B cell (primary cell): ENCODE measurements around the gene MED13. TPM values are rescaled to one million over a fixed set of nuclear protein-coding genes. Genes with fewer than 3 reads are reported as not detected.
"Not testable (repeated sequence)": the region's sequence is repeated elsewhere in the genome, so short reads cannot be mapped to it uniquely, and the experiment has no call there.

ENCODE experiments used
- ATAC-seq: fragments of 200-7000 bp; cut with Tn5 transposase; one replicate; pipeline ENCODE4 v1.10.0; 2021; ENCODE audit warnings: low read depth, mild to moderate bottlenecking, moderate number of reproducible peaks, moderate library complexity
- CTCF ChIA-PET: fragments of 350-600 bp; sonication (Branson Sonifier 250); formaldehyde crosslinking; loops from one replicate; lab custom pipeline; 2021; ENCODE audit warnings: antibody characterized with exemption, inconsistent platforms; lab: Charles Lee
- POLR2A ChIA-PET: fragments of 350-600 bp; sonication (Branson Sonifier 250); formaldehyde crosslinking; loops from one replicate; lab custom pipeline; 2021; ENCODE audit warnings: antibody characterized with exemption; lab: Charles Lee
- DNase-seq: peaks from one replicate; pipeline ENCODE4 v3.0.0; 2013
- H2AFZ ChIP-seq: 2 replicates; pipeline ENCODE4 v1.6.1; 2012; ENCODE audit warnings: mild to moderate bottlenecking, low read depth, low read length; ENCODE audit not compliant: insufficient read depth, poor library complexity, severe bottlenecking
- H3K27ac ChIP-seq, 2 donors: 1 replicate in 1 of 2; 2 replicates in 1 of 2; pipeline ENCODE4 v1.5.1; 2012 to 2013; ENCODE audit warnings: low read length in 2 of 2, mild to moderate bottlenecking in 2 of 2, moderate library complexity in 1 of 2
- H3K27me3 ChIP-seq, 4 experiments: fragments of 200-600 bp in 1 of 4; sonication (generic) in 1 of 4; replicated peaks in 1 of 4; 1 replicate in 2 of 4; 2 replicates in 2 of 4; pipeline versions ENCODE4 v1.6.1 to v1.7.0; 2013 to 2016; ENCODE audit warnings: low read length in 3 of 4, mild to moderate bottlenecking in 2 of 4, mixed read lengths in 1 of 4, moderate library complexity in 1 of 4; ENCODE audit not compliant: insufficient read depth in 4 of 4, control insufficient read depth in 3 of 4; ENCODE audit errors: control extremely low read depth in 1 of 4
- H3K36me3 ChIP-seq, 2 experiments: replicated peaks in 1 of 2; 1 replicate in 1 of 2; 2 replicates in 1 of 2; pipeline versions ENCODE4 v1.6.1 to v1.7.1; 2013; ENCODE audit warnings: low read length in 1 of 2; ENCODE audit not compliant: insufficient read depth in 2 of 2, control insufficient read depth in 1 of 2; ENCODE audit errors: control extremely low read depth in 1 of 2, extremely low read depth in 1 of 2
- H3K4me1 ChIP-seq, 2 donors: fragments of 200-600 bp in 1 of 2; sonication (generic) in 1 of 2; 1 replicate in 1 of 2; 2 replicates in 1 of 2; pipeline versions ENCODE4 v1.5.1 to v1.6.1; 2013 to 2017; ENCODE audit warnings: low read length in 2 of 2; ENCODE audit not compliant: control insufficient read depth in 2 of 2, insufficient read depth in 2 of 2
- H3K4me2 ChIP-seq: replicated peaks from 2 replicates; pipeline ENCODE3; 2012; ENCODE audit warnings: mild to moderate bottlenecking, low read depth, low read length; ENCODE audit not compliant: poor library complexity, severe bottlenecking
- H3K4me3 ChIP-seq, 5 experiments: fragments of 200-600 bp in 1 of 5; sonication (generic) in 1 of 5; 1 replicate in 3 of 5; 2 replicates in 2 of 5; pipeline versions ENCODE4 v1.5.1 to v1.7.0; 2011 to 2016; ENCODE audit warnings: low read length in 4 of 5, mild to moderate bottlenecking in 4 of 5, low read depth in 2 of 5, control low read depth in 1 of 5, moderate library complexity in 1 of 5; ENCODE audit not compliant: insufficient read depth in 1 of 5; ENCODE audit errors: control extremely low read depth in 1 of 5, extremely low read depth in 1 of 5
- H3K79me2 ChIP-seq: fragments of 200-600 bp; sonication (generic); one replicate; pipeline ENCODE4 v1.6.0; 2016; ENCODE audit warnings: low read length; ENCODE audit not compliant: control insufficient read depth, insufficient read depth
- H3K9ac ChIP-seq: fragments of 200-600 bp; sonication (generic); 2 replicates; pipeline ENCODE4 v1.6.1; 2017; ENCODE audit warnings: mild to moderate bottlenecking, low read length, moderate library complexity
- H3K9me3 ChIP-seq, 3 donors: one replicate each; pipeline versions ENCODE4 v1.6.1 to v1.7.1; 2013; ENCODE audit warnings: low read length in 2 of 3; ENCODE audit not compliant: control insufficient read depth in 2 of 3, insufficient read depth in 1 of 3; ENCODE audit errors: control extremely low read depth in 1 of 3
- H4K20me1 ChIP-seq: 2 replicates; pipeline ENCODE4 v1.6.0; 2012; ENCODE audit warnings: mild to moderate bottlenecking, low read length; ENCODE audit not compliant: insufficient read depth, control insufficient read depth, poor library complexity, severe bottlenecking
- H3K27ac Mint-ChIP-seq: one replicate; pipeline ENCODE4 v1.8.0; 2021; ENCODE audit warnings: mixed read lengths
- H3K27me3 Mint-ChIP-seq: one replicate; pipeline ENCODE4 v1.8.0; 2021; ENCODE audit warnings: mixed read lengths
- H3K4me1 Mint-ChIP-seq: one replicate; pipeline ENCODE4 v1.8.0; 2021; ENCODE audit warnings: mixed read lengths
- H3K4me3 Mint-ChIP-seq: one replicate; pipeline ENCODE4 v1.8.0; 2021; ENCODE audit warnings: mixed read lengths
- H3K9me3 Mint-ChIP-seq: one replicate; pipeline ENCODE4 v1.8.0; 2022; ENCODE audit warnings: mixed read lengths; ENCODE audit not compliant: insufficient read depth
- EZH2 ChIP-seq: IDR thresholded peaks from 2 replicates; pipeline ENCODE4 v1.6.1; 2012; ENCODE audit warnings: borderline replicate concordance, low read depth, mild to moderate bottlenecking, moderate library complexity, low read length; ENCODE audit not compliant: insufficient read depth, poor library complexity, severe bottlenecking
- WGBS: methylation state at CpG from one replicate; pipeline ENCODE4 v1.1.5; 2013; ENCODE audit warnings: missing lambda C conversion rate; ENCODE audit not compliant: insufficient coverage; 5-methylcytosine and 5-hydroxymethylcytosine counted together
- intact Hi-C: fragments of 100-400 bp; cut with micrococcal nuclease; formaldehyde crosslinking; loops from one replicate; pipeline ENCODE4 v1.10.0; 2022
- polyA plus RNA-seq: library from polyadenylated mRNA; depleted of rRNA; stranded (reverse); fragments of >200 nt; gene quantifications from 2 replicates; pipeline ENCODE4 v1.2.3, GENCODE V29; 2012
- total RNA-seq, 2 donors: library from RNA; stranded (reverse); fragments of 120-200 nt in 1 of 2; gene quantifications; 1 replicate in 1 of 2; 2 replicates in 1 of 2; pipeline versions ENCODE4 v1.2.3 to v1.2.4, GENCODE V29; 2013 to 2022
- TF ChIP-seq, protein P1 (sequence below): fragments of 200-600 bp; IDR thresholded peaks from one replicate; pipeline ENCODE4 v1.8.0; 2022; ENCODE audit warnings: antibody characterized with exemption, mild to moderate bottlenecking

MED13 gene
- total and polyA plus RNA-seq, 2 donors (not counting 1 experiment from before 2014, with no cell fraction given): 17.3 to 120 TPM

DNA sequence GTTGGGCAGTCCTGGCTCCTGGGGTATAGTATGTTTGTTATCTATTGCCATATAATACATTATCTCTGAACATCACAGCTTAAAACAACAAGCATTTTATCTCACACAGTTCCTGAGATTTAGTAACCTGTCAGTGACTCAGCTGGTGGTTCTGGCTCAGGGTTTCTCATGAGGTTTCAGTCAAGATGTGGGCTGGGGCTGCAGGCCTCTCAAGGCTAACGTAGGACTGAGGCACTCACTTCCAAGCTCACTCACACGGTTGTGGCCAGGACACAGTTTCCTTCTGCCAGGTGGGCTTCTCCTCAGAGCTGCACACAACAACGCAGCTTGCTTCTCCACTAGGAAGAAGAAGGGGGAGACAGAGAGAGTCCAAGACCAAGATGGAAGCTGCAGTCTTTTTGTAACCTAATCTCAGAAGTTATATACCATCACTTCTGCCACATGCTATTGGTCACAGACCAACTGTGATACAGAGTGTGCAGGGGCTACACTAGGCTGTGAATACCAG, 10.3 kb upstream of the MED13 start:
- H4K20me1 ChIP-seq: no peaks in the 10 kb centered on the region
- ChIA-PET CTCF (interaction anchor here (1.4 to 2.3 kb wide), 2 partner anchors 9 to 34 kb away, joined by 3 to 7 read pairs; no protein-coding TSS in a partner anchor), POLR2A (no interaction called here)
- peaks cover 0 to 7% (median 0%) of the 10 kb centered on the region in 4 experiments for H3K27me3 ChIP-seq
- H3K4me3 Mint-ChIP-seq: no peak overlapping the region
- ATAC-seq: no peak
- no peak overlapping the region for H3K9ac ChIP-seq
- no peaks in the 10 kb centered on the region for H3K9me3 Mint-ChIP-seq
- intact Hi-C loops: no loop called here
- no peak overlapping the region for H3K4me3 ChIP-seq
- H3K4me1 ChIP-seq: no peaks in the 10 kb centered on the region
- WGBS: 71% methylated on average over 1 of the region's 3 CpGs
- DNase-seq: no peak
- peaks cover 15% of the 10 kb centered on the region for H3K27me3 Mint-ChIP-seq
- H3K27ac ChIP-seq: no peak overlapping the region
- H3K4me2 ChIP-seq: no peak overlapping the region
- H2AFZ ChIP-seq: no peak overlapping the region
- H3K4me1 Mint-ChIP-seq: no peaks in the 10 kb centered on the region
- TF ChIP-seq, protein P1, sequence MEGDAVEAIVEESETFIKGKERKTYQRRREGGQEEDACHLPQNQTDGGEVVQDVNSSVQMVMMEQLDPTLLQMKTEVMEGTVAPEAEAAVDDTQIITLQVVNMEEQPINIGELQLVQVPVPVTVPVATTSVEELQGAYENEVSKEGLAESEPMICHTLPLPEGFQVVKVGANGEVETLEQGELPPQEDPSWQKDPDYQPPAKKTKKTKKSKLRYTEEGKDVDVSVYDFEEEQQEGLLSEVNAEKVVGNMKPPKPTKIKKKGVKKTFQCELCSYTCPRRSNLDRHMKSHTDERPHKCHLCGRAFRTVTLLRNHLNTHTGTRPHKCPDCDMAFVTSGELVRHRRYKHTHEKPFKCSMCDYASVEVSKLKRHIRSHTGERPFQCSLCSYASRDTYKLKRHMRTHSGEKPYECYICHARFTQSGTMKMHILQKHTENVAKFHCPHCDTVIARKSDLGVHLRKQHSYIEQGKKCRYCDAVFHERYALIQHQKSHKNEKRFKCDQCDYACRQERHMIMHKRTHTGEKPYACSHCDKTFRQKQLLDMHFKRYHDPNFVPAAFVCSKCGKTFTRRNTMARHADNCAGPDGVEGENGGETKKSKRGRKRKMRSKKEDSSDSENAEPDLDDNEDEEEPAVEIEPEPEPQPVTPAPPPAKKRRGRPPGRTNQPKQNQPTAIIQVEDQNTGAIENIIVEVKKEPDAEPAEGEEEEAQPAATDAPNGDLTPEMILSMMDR: no peak
- no peak for TF ChIP-seq EZH2
- H3K27ac Mint-ChIP-seq: no peak overlapping the region
- no peaks in the 10 kb centered on the region for H3K9me3 ChIP-seq
- no peaks in the 10 kb centered on the region for H3K79me2 ChIP-seq
- no peaks in the 10 kb centered on the region for H3K36me3 ChIP-seq

DNA sequence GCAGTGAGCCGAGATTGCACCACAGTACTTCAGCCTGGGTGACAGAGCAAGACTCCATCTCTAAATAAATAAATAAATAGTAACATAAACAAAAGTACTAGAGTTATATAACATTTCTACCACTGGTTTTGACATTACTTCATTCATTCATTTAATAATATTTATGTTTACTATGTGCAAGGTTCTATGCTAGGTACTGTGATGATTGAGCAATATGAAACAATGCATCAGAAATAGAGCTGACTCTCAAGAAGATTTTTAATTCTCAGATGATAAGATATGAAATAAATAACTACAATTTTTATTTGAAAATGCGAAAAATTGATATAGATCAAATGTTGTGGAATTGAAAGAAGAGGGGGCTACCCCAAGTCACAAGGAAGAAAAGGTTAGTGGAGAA, 8.9 kb upstream of the MED13 start:
- ATAC-seq (no peak), DNase-seq (no peak)
- Mint-ChIP-seq H3K4me1 (no peaks in the 10 kb centered on the region), H3K4me3 (no peak overlapping the region), H3K27me3 (peaks cover 7% of the 10 kb centered on the region), H3K27ac (no peak overlapping the region), H3K9me3 (no peaks in the 10 kb centered on the region)
- CTCF ChIA-PET: no interaction called here
- Histone ChIP-seq H3K27ac (no peak overlapping the region), H3K27me3 (peaks cover 0 to 2% (median 0%) of the 10 kb centered on the region in 4 experiments), H4K20me1 (no peaks in the 10 kb centered on the region), H3K36me3 (no peaks in the 10 kb centered on the region), H3K9ac (no peak overlapping the region), H2AFZ (no peak overlapping the region), H3K79me2 (no peaks in the 10 kb centered on the region), H3K4me3 (no peak overlapping the region), H3K9me3 (no peaks in the 10 kb centered on the region), H3K4me2 (no peak overlapping the region), H3K4me1 (no peaks in the 10 kb centered on the region)
- WGBS: 100% methylated on average over 1 of the region's 2 CpGs
- TF ChIP-seq EZH2: no peak
- TF ChIP-seq, protein P1: no peak
- POLR2A ChIA-PET: no interaction called here
- intact Hi-C loops: no loop called here

DNA sequence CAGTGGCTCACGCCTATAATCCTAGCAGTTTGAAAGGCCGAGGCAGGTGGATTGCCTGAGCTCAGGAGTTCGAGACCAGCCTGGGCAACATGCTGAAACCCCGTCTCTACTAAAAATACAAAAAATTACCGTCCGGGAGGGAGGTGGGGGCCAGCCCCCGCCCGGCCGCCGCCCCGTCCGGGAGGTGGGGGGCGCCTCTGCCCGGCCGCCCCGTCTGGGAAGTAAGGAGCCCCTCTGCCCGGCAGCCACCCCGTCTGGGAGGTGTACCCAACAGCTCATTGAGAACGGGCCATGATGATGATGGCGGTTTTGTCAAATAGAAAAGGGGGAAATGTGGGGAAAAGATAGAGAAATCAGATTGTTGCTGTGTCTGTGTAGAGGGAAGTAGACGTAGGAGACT, 7.8 kb upstream of the MED13 start:
- DNase-seq, H3K4me2 ChIP-seq, H3K79me2 ChIP-seq, H3K9me3 Mint-ChIP-seq, H3K4me1 Mint-ChIP-seq, POLR2A ChIA-PET, CTCF ChIA-PET, H4K20me1 ChIP-seq, H3K27ac ChIP-seq, H3K4me1 ChIP-seq, ATAC-seq, H2AFZ ChIP-seq, intact Hi-C loops, H3K36me3 ChIP-seq, H3K9ac ChIP-seq, H3K4me3 ChIP-seq, H3K27me3 ChIP-seq, H3K9me3 ChIP-seq, H3K4me3 Mint-ChIP-seq, H3K27me3 Mint-ChIP-seq, H3K27ac Mint-ChIP-seq: not testable (repeated sequence)
- WGBS: 93% methylated on average over 15 of the region's 21 CpGs
